ENCODE measurements around the gene TAS2R14.

DNA sequence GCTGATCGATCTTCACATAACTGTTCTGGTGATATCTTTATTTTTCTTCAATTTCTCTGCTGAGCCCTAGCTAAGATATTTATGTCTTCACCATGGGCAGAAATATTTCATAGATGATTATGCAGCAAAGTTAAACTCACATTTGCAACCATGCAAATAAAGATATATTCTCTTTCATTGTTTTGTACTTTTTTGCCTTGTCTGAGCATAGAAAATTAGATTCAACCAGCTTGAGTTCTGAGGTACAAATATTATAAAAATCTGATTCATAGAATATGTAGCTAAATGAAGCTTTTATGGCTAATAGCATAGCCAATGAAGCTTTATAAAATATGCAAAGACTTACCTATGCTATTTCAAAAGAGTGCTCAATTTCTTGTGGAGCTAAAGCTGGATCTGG is 29.6 kb downstream of the TAS2R14 start, which contains the start of gene TAS2R13:
- TF ChIP-seq, protein P1, sequence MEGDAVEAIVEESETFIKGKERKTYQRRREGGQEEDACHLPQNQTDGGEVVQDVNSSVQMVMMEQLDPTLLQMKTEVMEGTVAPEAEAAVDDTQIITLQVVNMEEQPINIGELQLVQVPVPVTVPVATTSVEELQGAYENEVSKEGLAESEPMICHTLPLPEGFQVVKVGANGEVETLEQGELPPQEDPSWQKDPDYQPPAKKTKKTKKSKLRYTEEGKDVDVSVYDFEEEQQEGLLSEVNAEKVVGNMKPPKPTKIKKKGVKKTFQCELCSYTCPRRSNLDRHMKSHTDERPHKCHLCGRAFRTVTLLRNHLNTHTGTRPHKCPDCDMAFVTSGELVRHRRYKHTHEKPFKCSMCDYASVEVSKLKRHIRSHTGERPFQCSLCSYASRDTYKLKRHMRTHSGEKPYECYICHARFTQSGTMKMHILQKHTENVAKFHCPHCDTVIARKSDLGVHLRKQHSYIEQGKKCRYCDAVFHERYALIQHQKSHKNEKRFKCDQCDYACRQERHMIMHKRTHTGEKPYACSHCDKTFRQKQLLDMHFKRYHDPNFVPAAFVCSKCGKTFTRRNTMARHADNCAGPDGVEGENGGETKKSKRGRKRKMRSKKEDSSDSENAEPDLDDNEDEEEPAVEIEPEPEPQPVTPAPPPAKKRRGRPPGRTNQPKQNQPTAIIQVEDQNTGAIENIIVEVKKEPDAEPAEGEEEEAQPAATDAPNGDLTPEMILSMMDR (conservative IDR thresholded peaks at IDR 0.05; ENCODE audit: low read length), result no peak
- no peak for TF ChIP-seq EZH2phosphoT487 (IDR thresholded peaks at IDR 0.05; ENCODE audit: borderline replicate concordance, low read depth, low read length)
